OCI-LY1 (cell line): ENCODE results near the gene FMN2.

Experiments used
- H2AFZ ChIP-seq: fragments of 200-600 bp; sonication (generic), shearing (Covaris generic); 2 replicates; pipeline ENCODE4 v1.6.0; 2014; ENCODE audit warnings: antibody characterized with exemption, mild to moderate bottlenecking, low read length
- H3F3A ChIP-seq: fragments of 200-600 bp; sonication (generic), shearing (Covaris generic); 2 replicates; pipeline ENCODE4 v1.6.0; 2014; ENCODE audit warnings: mild to moderate bottlenecking, antibody characterized with exemption, low read length, moderate library complexity; ENCODE audit not compliant: insufficient read depth
- H3K27ac ChIP-seq: fragments of 200-600 bp; sonication (generic); 2 replicates; pipeline ENCODE4 v1.5.1; 2014; ENCODE audit warnings: low read length, mixed run types, mild to moderate bottlenecking, low read depth; ENCODE audit not compliant: poor library complexity, severe bottlenecking
- H3K27me3 ChIP-seq: fragments of 200-600 bp; sonication (generic); 2 replicates; pipeline ENCODE4 v1.6.0; 2014; ENCODE audit warnings: antibody characterized with exemption, mild to moderate bottlenecking, low read length, moderate library complexity; ENCODE audit not compliant: insufficient read depth
- H3K36me3 ChIP-seq: fragments of 200-600 bp; sonication (generic); 2 replicates; pipeline ENCODE4 v1.6.1; 2014; ENCODE audit warnings: mild to moderate bottlenecking, antibody characterized with exemption, low read length, moderate library complexity, mixed read lengths; ENCODE audit not compliant: insufficient read depth
- H3K4me1 ChIP-seq: fragments of 200-600 bp; sonication (generic); 2 replicates; pipeline ENCODE4 v1.5.1; 2014; ENCODE audit warnings: mild to moderate bottlenecking, low read length, moderate library complexity; ENCODE audit not compliant: insufficient read depth, severe bottlenecking
- H3K4me2 ChIP-seq: fragments of 200-600 bp; sonication (generic), shearing (Covaris generic); 2 replicates; pipeline ENCODE4 v1.6.1; 2014; ENCODE audit warnings: low read length
- H3K4me3 ChIP-seq: fragments of 200-600 bp; sonication (generic); 2 replicates; pipeline ENCODE4 v1.5.1; 2014; ENCODE audit warnings: low read length, low read depth, mild to moderate bottlenecking, mixed read lengths; ENCODE audit not compliant: poor library complexity, severe bottlenecking
- H3K79me2 ChIP-seq: fragments of 200-600 bp; shearing (Covaris generic); 2 replicates; pipeline ENCODE4 v1.6.1; 2016; ENCODE audit warnings: mixed run types, low read length, mixed read lengths; ENCODE audit not compliant: insufficient read depth
- H3K9ac ChIP-seq: fragments of 200-600 bp; sonication (generic), shearing (Covaris generic); 2 replicates; pipeline ENCODE4 v1.6.1; 2014; ENCODE audit warnings: mild to moderate bottlenecking, low read length, mixed read lengths
- H3K9me2 ChIP-seq: fragments of 200-600 bp; sonication (generic), shearing (Covaris generic); 2 replicates; pipeline ENCODE4 v1.6.1; 2014; ENCODE audit warnings: low read depth, mild to moderate bottlenecking, low read length, mixed read lengths
- H3K9me3 ChIP-seq: fragments of 200-600 bp; shearing (Covaris generic); 2 replicates; pipeline ENCODE4 v1.6.1; 2014; ENCODE audit warnings: low read length, mixed read lengths
- H4K20me1 ChIP-seq: fragments of 200-600 bp; sonication (generic), shearing (Covaris generic); 2 replicates; pipeline ENCODE4 v1.6.0; 2016; ENCODE audit warnings: mild to moderate bottlenecking, low read length; ENCODE audit not compliant: insufficient read depth
- CTCF ChIP-seq: fragments of 200-600 bp; sonication (generic), shearing (Covaris generic); IDR thresholded peaks from 2 replicates; pipeline ENCODE4 v1.5.1; 2017; ENCODE audit warnings: mild to moderate bottlenecking, antibody characterized with exemption, low read length, moderate library complexity, mixed read lengths
- EZH2 ChIP-seq: fragments of 200-600 bp; sonication (generic), shearing (Covaris generic); IDR thresholded peaks from 2 replicates; pipeline ENCODE4 v1.8.0; 2017; ENCODE audit warnings: borderline replicate concordance, mixed run types, mild to moderate bottlenecking, antibody characterized with exemption, low read length, moderate library complexity, mixed read lengths

Gene FMN2

GRCh38 chr1:240394353-240394752 is 302.7 kb downstream of the FMN2 start:
- H3K27me3 ChIP-seq = no peaks in the 10 kb centered on the region
- no peaks in the 10 kb centered on the region for H4K20me1 ChIP-seq
- no peaks in the 10 kb centered on the region for H3K9me3 ChIP-seq
- H3K4me3 ChIP-seq = no peak overlapping the region
- no peak overlapping the region for H3K27ac ChIP-seq
- H3K79me2 ChIP-seq = no peaks in the 10 kb centered on the region
- no peaks in the 10 kb centered on the region for H3F3A ChIP-seq
- H3K9ac ChIP-seq = no peak overlapping the region
- H3K9me2 ChIP-seq = no peaks in the 10 kb centered on the region
- H3K4me2 ChIP-seq = no peak overlapping the region
- TF ChIP-seq EZH2 (no peak), CTCF (no peak)
- H3K36me3 ChIP-seq = no peaks in the 10 kb centered on the region
- H2AFZ ChIP-seq = no peak overlapping the region
- no peaks in the 10 kb centered on the region for H3K4me1 ChIP-seq

- no peaks in the 10 kb centered on the region for H3K27me3 ChIP-seq
- no peak overlapping the region for H3K27ac ChIP-seq
- H3K9me3 ChIP-seq = no peaks in the 10 kb centered on the region
- H3K4me3 ChIP-seq = no peak overlapping the region
- H3K9ac ChIP-seq = no peak overlapping the region
- no peak overlapping the region for H2AFZ ChIP-seq
- TF ChIP-seq CTCF (no peak), EZH2 (no peak)
- no peaks in the 10 kb centered on the region for H4K20me1 ChIP-seq
- no peaks in the 10 kb centered on the region for H3K79me2 ChIP-seq
- H3F3A ChIP-seq = no peaks in the 10 kb centered on the region
- no peaks in the 10 kb centered on the region for H3K36me3 ChIP-seq
- H3K9me2 ChIP-seq = no peaks in the 10 kb centered on the region
- no peak overlapping the region for H3K4me2 ChIP-seq
- no peaks in the 10 kb centered on the region for H3K4me1 ChIP-seq
Observed at GRCh38 chr1:240395336-240395735, 303.7 kb downstream of the FMN2 start.

DNA sequence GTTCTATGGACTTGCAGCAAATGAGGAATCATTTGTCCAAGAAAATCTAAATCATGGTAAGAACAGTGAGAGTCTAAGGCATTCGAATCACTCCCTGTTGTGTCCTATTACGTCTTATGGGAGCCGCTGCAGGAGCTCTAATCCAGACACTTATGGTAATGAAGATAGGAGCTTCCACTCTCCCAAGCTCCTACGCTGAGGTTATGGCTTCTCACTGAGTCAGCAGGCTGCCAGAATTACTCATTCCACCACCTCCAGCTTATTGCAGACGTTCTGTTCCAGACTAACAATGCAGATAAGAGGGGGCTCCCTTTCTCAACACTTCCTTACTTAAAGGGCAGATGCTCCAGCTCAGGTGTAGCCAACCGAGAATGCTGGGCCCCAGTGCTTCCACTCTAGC is 307.7 kb downstream of the FMN2 start:
- Histone ChIP-seq H3K4me3 (no peak overlapping the region), H3K79me2 (no peaks in the 10 kb centered on the region), H3K27ac (no peak overlapping the region), H3K27me3 (no peaks in the 10 kb centered on the region), H3K9me3 (no peaks in the 10 kb centered on the region), H4K20me1 (no peaks in the 10 kb centered on the region), H3F3A (no peaks in the 10 kb centered on the region), H3K4me1 (no peaks in the 10 kb centered on the region), H3K36me3 (no peaks in the 10 kb centered on the region), H3K9ac (no peak overlapping the region), H2AFZ (no peak overlapping the region), H3K4me2 (no peak overlapping the region), H3K9me2 (no peaks in the 10 kb centered on the region)
- no peak for TF ChIP-seq CTCF
- no peak for TF ChIP-seq EZH2
